Natural killer cell (primary cell): Measurements from ENCODE around the gene FLT1. TPM values are rescaled to one million over a fixed set of nuclear protein-coding genes. Genes with fewer than 3 reads are reported as not detected.

Experiments used
- ATAC-seq, 3 donors: fragments of 150-1000 bp in 2 of 3; fragments of 200-7000 bp in 1 of 3; cut with Tn5 transposase; 1 replicate in 1 of 3; 2 replicates in 2 of 3; pipeline ENCODE4 v1.10.0; 2021; ENCODE audit warnings: mild to moderate bottlenecking in 2 of 3, moderate library complexity in 2 of 3
- DNase-seq, 2 donors: peaks; one replicate each; pipeline versions ENCODE4 v3.0.0 to v3.0.0-alpha.2; 2013 to 2021; ENCODE audit warnings: mixed read lengths in 1 of 2
- H3K27ac ChIP-seq: one replicate; pipeline ENCODE4 v1.5.1; 2013; ENCODE audit warnings: mild to moderate bottlenecking, low read length
- H3K27me3 ChIP-seq: one replicate; pipeline ENCODE4 v1.6.1; 2013; ENCODE audit warnings: low read length; ENCODE audit not compliant: control insufficient read depth, insufficient read depth
- H3K36me3 ChIP-seq: one replicate; pipeline ENCODE4 v1.6.1; 2013; ENCODE audit warnings: low read length; ENCODE audit not compliant: control insufficient read depth, insufficient read depth
- H3K4me1 ChIP-seq: one replicate; pipeline ENCODE4 v1.6.1; 2013; ENCODE audit warnings: low read length; ENCODE audit not compliant: control insufficient read depth, insufficient read depth
- H3K4me3 ChIP-seq: one replicate; pipeline ENCODE4 v1.5.1; 2013; ENCODE audit warnings: low read length
- H3K9me3 ChIP-seq: one replicate; pipeline ENCODE4 v1.6.1; 2013; ENCODE audit warnings: low read length; ENCODE audit not compliant: control insufficient read depth, insufficient read depth
- H3K27ac Mint-ChIP-seq, 2 donors: one replicate each; pipeline ENCODE4 v1.8.0; 2022; ENCODE audit warnings: mild to moderate bottlenecking in 2 of 2, mixed read lengths in 2 of 2, moderate library complexity in 1 of 2
- H3K27me3 Mint-ChIP-seq, 2 donors: one replicate each; pipeline ENCODE4 v1.8.0; 2022; ENCODE audit warnings: low read depth in 2 of 2, mixed read lengths in 2 of 2
- H3K36me3 Mint-ChIP-seq: one replicate; pipeline ENCODE4 v1.8.0; 2022; ENCODE audit warnings: mixed read lengths
- H3K4me1 Mint-ChIP-seq, 2 donors: one replicate each; pipeline ENCODE4 v1.8.0; 2022; ENCODE audit warnings: mixed read lengths in 2 of 2
- H3K4me3 Mint-ChIP-seq: one replicate; pipeline ENCODE4 v1.8.0; 2022; ENCODE audit warnings: mild to moderate bottlenecking, moderate library complexity, mixed read lengths
- H3K9me3 Mint-ChIP-seq, 2 donors: one replicate each; pipeline ENCODE4 v1.8.0; 2022; ENCODE audit warnings: mixed read lengths in 2 of 2
- CTCF ChIP-seq: fragments of 200-600 bp; IDR thresholded peaks from one replicate; pipeline ENCODE4 v1.8.0; 2022; ENCODE audit warnings: antibody characterized with exemption
- whole genome bisulfite sequencing: methylation state at CpG from one replicate; pipeline ENCODE4 v1.1.7; 2013; ENCODE audit warnings: missing lambda C conversion rate; ENCODE audit not compliant: insufficient coverage; 5-methylcytosine and 5-hydroxymethylcytosine counted together
- intact Hi-C: fragments of 100-400 bp; cut with micrococcal nuclease; formaldehyde crosslinking; loops from one replicate; pipeline ENCODE4 v1.14.2; 2022
- total RNA-seq, 4 donors: library from RNA; stranded (reverse); fragments of 120-200 nt in 1 of 4; gene quantifications; one replicate each; pipeline versions ENCODE4 v1.2.3 to v1.2.4, GENCODE V29; 2013 to 2022

The FLT1 gene
- total RNA-seq, 3 donors from 2014 or later (not counting 1 experiment from before 2014, with no cell fraction given) = 0.05 to 0.43 (median 0.07) TPM

GRCh38 chr13:28282451-28282850 is 212.5 kb downstream of the FLT1 start:
- intact Hi-C loops = no loop called here
- Histone ChIP-seq H3K27me3 (no peaks in the 10 kb centered on the region), H3K27ac (no peak overlapping the region), H3K4me3 (no peak overlapping the region), H3K9me3 (no peaks in the 10 kb centered on the region), H3K36me3 (peaks cover 64% of the 10 kb centered on the region), H3K4me1 (no peaks in the 10 kb centered on the region)
- TF ChIP-seq CTCF = no peak
- H3K27ac Mint-ChIP-seq = no peak overlapping the region
- peaks cover 41% of the 10 kb centered on the region for H3K36me3 Mint-ChIP-seq
- H3K4me1 Mint-ChIP-seq = peaks cover 7 to 21% of the 10 kb centered on the region in 2 donors
- no peaks in the 10 kb centered on the region for H3K9me3 Mint-ChIP-seq
- DNase-seq (no peak), ATAC-seq (no peak)
- H3K27me3 Mint-ChIP-seq = no peaks in the 10 kb centered on the region
- 69% methylated on average over 5 of the region's 5 CpGs for WGBS
- no peak overlapping the region for H3K4me3 Mint-ChIP-seq

- H3K9me3 Mint-ChIP-seq = no peaks in the 10 kb centered on the region
- H3K27me3 Mint-ChIP-seq = no peaks in the 10 kb centered on the region
- no peak for ATAC-seq
- Histone ChIP-seq H3K27ac (no peak overlapping the region), H3K4me1 (peaks cover 2% of the 10 kb centered on the region), H3K36me3 (peaks cover 64% of the 10 kb centered on the region), H3K27me3 (no peaks in the 10 kb centered on the region), H3K9me3 (no peaks in the 10 kb centered on the region), H3K4me3 (no peak overlapping the region)
- no peak for TF ChIP-seq CTCF
- no peak overlapping the region for H3K4me3 Mint-ChIP-seq
- H3K4me1 Mint-ChIP-seq = peaks cover 2% of the 10 kb centered on the region in 2 donors
- 49% methylated on average over 2 of the region's 3 CpGs for WGBS
- H3K36me3 Mint-ChIP-seq = peaks cover 12% of the 10 kb centered on the region
- intact Hi-C loops = no loop called here
- DNase-seq = no peak
- no peak overlapping the region for H3K27ac Mint-ChIP-seq
Measured at GRCh38 chr13:28273919-28274318, 221.0 kb downstream of the FLT1 start.

- no peak overlapping the region for H3K27ac ChIP-seq
- peaks cover 22% of the 10 kb centered on the region for H3K36me3 Mint-ChIP-seq
- no peak for ATAC-seq
Measured at GRCh38 chr13:28271056-28271840, 223.7 kb downstream of the FLT1 start.

More at GRCh38 chr13:28271056-28271840, 223.7 kb downstream of the FLT1 start:
- H3K4me1 ChIP-seq = peaks cover 3% of the 10 kb centered on the region
- Mint-ChIP-seq H3K9me3 (no peaks in the 10 kb centered on the region), H3K27ac (no peak overlapping the region), H3K4me3 (no peak overlapping the region), H3K27me3 (no peaks in the 10 kb centered on the region), H3K4me1 (peaks cover 9 to 10% of the 10 kb centered on the region in 2 donors)
- WGBS = 100% methylated on average over 1 of the region's 2 CpGs
- no peak overlapping the region for H3K4me3 ChIP-seq
- TF ChIP-seq CTCF = no peak
- no peak for DNase-seq
- peaks cover 58% of the 10 kb centered on the region for H3K36me3 ChIP-seq
- intact Hi-C loops = no loop called here
- no peaks in the 10 kb centered on the region for H3K27me3 ChIP-seq
- no peaks in the 10 kb centered on the region for H3K9me3 ChIP-seq
